NCI-H128 (cell line): ENCODE results near the gene RALGPS1.

Experiments
- DNase-seq: peaks from one replicate; lab custom pipeline; 2025; ENCODE audit not compliant: unreplicated experiment; lab: John Stamatoyannopoulos, UW

The RALGPS1 gene

DNA sequence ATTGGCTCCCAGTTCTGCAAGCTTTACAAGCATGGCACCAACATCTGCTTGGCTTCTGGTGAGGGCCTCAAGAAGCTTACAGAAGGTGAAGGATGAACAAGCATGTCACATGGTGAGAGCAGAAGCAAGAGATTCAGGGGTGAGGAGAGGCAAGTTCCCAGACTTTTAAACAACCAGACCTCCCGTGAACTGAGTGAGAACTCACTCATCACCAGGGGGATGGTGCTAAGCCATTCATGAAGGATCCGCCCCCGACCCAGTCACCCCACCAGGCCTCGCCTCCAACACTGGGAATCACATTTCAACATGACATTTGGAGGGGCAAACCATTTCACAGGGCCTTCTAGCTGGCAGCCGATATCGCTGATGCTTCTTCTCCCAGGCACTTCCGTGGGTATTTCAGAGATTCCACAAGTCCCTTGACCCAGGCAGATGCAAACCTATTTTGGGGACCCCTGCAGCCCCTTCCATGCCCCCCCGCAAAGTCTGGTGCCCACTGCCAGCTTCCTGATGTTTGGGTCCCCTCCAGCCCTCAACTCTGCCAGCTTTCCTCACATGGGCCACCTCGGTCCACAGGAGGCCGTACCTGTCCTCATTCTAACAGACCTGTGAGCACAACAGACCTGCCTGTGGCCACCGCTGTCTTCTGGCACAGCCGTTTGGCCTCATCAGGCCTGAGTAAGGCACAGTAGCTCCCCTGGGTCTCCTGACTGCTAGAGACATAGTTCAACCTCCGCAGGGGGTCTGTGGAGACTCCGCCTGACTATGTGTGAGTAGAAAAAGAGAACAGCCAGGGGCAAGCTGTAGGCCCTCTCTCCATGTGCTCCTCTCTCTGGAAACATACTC lies 268.5 kb downstream of the RALGPS1 start:
- DNase-seq = no peak

- DNase-seq = no peak
Measured at GRCh38 chr9:127183814-127184582, 269.4 kb downstream of the RALGPS1 start.

GRCh38 chr9:127184641-127185040 lies 270.1 kb downstream of the RALGPS1 start:
- DNase-seq = no peak

DNA sequence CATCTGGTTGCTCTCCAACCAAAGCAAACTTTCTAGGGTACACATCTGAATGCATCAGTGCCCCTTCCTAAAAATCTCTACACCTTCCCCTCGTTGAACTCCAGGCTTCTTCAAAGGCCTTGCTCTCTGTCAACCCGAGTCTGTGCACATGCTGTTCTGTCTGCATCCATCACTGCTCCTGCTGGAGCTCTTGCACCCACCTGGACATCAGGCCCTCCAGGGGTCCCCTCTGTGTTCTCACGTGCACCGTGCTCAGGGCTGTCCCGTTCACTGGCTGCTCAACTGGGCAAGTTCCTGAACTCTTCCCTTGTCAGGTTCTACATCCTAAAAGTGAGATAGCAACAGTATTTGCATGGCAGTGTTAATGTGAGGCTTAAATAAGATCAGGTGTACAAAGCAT lies 270.6 kb downstream of the RALGPS1 start:
- no peak for DNase-seq

GRCh38 chr9:127185931-127186781 lies 271.6 kb downstream of the RALGPS1 start:
- no peak for DNase-seq

- DNase-seq = no peak
Measured at GRCh38 chr9:127186806-127187205, 272.2 kb downstream of the RALGPS1 start.

DNA sequence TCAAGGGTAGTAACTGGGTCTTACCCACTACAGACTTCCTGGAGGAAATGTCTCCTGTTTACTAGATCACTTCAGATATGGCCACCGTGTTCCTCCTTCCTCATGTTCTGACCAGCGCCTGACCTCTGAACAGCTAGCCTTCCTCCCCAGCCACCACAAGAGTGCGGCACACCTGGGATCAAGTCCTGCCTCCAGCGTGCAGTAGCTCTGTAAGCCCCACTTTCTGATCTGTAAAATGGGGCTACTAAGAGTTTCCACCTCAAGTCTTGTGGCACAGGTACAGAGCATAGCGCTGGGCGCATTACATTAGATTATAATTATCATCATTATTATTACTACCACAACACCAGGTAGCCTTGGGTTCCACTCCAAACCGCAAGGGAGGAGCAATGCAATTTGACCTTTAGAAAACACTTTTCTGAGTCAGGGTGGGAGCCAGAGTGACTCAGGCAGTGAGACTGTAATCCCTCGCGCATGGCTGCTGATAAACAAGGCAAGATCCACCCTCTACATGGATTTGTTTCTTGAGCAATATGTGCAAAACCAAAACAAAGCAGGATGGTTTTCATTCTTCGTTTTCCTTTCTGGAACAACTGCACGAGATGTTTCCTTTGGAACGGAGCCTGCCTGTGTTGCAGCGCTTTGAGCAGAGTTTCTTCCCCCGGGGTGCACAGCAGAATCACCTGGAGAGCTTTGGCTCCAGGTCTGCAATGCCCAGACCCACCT lies 272.8 kb downstream of the RALGPS1 start:
- DNase-seq = no peak

DNA sequence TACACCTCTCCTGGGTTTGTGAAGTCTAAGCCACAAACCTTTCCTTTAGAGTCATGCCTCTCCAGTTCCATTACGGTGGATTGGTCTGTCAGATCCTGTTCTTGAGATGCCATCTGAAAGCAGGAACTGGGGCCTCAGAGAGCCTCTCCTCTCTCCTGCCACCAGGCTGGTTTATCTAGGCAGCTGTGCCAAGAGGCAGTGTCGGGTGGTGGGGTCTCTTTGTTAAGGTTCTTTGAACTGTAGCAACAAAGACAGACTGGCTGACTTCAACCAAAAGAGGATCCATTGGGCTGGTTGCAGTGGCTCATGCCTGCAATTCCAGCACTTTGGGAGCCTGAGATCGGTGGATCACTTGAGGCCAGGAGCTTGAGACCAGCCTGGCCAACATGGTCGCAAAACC lies 273.8 kb downstream of the RALGPS1 start:
- DNase-seq = no peak

DNA sequence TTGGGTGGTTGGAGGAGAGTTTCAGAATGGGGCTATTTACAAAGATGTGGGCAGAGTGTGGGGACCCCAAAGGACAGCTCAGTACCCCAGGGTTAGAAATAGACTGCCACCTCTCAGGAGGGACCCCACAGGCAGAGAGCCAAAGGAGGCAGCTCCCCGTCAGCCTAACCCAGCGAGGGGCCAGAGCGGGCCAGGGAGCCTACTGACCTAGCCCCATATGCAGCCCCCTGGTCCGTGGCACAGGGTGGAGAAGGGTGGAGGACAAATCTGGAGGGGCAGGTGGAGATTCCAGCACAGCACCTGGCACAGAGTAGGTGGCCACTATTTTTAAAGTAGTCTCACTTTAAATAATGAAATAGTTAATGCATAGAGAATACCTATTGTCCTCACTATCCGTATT lies 275.0 kb downstream of the RALGPS1 start:
- DNase-seq = no peak

DNA sequence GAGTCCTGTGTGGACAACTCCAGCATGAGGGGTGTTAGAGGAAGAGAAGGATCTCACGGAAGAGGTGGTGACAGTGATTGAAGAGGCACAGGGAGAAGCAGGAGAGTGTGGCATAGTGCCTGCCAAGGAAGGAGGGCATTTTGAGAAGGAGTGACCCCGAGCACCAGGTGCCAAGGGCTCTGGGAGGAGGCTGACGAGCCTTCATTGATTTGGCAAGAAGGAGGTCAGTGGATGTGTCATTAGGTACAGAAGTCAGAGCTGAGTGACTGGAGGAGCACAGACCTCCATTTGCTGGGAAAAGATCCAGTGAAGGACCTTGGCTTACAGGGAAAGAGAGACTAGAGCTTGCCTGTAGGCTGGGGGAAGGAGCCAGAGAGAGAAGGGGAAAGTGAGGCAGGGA lies 278.2 kb downstream of the RALGPS1 start:
- no peak for DNase-seq

- no peak for DNase-seq
Measured at GRCh38 chr9:127193483-127193882, 278.9 kb downstream of the RALGPS1 start.

DNA sequence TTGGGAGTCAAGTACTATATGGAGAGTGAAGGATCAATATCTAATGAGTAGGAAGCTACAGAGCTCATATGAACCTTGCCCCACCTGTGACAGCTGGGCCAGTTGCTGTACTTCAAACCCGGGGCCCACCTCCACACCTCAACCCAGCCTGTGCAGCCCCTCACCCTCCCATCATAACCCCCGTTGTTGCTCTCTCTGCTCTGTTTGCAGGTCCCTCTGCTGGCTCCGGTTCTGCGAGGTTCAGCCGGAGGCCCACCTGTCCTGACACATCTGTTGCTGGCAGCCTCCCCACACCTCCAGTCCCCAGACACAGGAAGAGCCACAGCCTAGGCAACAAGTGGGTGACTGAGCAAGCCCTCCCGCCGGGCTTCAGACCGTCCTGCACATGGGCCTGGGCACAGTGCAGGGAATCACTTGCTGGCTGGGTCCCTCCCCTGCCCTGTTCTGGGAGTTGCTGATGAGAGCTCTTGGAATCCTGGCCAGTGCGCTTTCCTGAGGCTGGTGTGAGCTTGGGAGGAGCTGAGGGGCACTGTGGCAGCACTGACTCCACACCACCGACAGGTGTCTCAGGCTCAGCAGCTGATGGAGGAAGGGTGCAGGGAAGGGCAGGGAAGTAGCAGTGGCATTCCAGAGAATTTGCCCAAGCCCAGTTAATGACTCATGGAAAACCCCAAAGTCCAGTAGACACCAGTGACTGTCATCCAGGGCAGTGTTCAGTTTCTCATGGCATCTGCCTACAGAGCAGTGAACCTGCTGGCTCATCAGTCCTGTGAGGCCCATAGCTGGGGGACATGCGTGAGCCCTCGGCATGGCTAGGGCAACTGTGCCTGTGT lies 280.5 kb downstream of the RALGPS1 start:
- DNase-seq = no peak

DNA sequence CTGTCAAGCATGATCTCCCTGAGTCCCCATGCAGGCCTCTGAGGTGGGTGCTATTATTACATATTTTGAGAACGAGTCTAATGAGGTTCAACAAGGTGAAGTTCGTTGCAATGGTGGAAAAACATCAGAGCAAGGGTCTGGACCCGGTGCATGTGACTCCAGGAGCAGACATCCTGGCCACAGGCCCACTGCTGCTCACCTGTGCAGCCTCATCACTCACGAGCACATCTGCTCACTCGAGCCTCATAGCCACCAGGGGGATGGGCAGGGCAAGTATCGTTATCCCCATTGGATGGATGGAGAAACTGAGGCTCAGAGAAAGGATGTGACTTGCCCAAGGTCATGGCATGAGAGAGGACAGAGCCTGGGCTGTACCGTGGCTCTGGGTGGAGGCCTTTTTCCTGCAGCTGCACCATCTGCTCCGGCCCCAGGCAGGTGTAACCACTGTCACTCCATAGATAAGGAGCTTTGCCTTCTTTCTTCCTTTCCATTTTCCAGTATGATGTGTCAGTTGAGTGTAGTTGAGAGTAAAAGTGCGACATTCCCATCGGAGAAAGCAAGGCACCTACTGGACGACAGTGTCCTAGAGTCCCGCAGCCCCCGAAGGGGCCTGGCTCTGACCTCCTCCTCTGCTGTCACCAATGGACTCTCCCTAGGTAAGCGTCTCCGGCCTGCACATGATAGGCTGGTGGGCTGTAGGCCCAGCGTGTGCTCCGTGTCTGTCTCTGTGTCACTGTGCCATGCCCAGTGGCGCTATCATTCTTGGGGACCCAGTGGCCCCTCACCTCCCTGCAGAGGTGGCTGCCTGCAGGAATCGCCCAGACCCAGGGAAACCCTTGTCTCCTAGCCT lies 281.6 kb downstream of the RALGPS1 start:
- no peak for DNase-seq

- no peak for DNase-seq
Measured at GRCh38 chr9:127196826-127197145, 282.2 kb downstream of the RALGPS1 start.

DNA sequence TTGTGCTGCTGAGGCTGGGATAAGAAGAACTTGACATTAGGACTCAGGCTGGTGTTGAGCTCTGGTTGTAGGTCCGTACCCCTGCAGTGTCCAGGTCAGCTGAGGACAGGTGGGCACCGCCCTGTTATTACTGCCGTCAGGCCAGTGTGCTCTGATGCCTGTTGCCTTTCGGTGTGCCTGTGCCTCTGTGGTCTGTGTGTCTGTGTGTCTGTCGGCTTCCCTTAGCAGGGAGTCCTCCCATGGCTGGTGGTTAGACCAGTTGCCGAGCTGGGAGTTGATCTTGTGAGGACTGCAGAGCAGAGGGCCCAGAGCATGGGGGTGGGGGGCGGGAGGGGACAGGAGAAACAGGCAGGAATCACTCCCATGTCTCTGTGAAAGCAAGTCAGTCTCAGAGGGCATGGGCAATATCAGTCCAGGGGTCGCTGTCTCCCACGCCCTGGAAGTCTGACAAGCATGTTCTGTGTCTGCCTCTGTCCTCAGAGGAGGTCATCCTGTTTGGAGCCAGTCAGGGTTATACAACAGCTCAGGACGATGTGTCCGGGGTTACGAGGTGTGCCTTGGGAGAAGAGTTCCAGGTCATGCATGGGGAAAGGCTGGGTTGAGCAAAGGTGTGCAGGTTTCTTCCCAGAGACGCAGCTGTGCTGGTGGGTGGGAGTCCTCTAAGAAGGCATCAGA lies 282.7 kb downstream of the RALGPS1 start:
- no peak for DNase-seq

DNA sequence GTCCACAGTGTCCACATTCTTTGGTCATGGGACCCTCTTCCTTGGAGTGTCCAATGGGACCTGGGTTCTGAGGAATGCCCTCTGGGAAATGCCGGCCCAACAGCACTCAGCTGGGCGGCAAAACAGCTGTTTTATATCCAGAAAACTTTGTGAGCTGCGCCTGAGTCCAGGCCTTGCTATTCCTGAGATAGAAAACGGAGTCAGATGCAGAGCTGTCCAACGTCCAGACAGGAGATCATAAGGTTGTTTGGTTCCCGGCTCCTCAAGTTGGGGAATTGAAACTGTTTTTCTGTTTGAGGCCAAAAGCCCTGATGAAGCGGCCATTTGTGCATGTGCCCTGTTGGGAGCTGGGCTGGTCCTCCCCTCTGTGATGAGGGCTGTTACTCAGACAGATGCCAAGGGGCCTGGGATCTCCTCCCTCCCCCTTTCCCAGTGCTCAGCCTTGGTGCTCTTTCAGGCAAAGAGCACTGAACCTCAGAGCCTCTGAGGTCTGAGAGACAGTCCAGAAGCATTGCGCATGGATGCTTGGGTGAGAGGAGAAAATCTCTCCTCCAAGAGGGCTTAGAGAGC lies 283.4 kb downstream of the RALGPS1 start:
- no peak for DNase-seq

DNA sequence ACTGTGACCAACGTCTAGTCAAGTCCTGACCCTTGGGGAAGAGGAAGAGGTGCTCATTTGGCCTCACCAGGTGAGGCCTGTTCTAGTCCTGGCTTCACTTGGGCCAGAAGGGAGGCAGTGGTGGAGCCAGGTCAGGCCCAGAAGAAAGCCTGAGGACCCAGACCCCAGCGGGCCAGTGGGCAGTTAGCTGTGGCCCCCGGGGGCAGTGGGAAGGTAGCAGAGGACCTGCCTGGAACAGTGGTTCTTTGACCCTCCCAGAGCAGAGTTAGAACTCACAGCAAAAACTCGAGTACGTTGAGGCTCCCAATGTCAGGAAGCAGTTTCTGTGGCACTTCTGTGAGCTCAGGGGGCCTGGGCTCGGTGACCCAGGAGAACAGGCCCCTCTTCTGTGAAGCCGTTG lies 284.0 kb downstream of the RALGPS1 start:
- DNase-seq = no peak
